Measurements from ENCODE around the gene CCDC146.

DNA sequence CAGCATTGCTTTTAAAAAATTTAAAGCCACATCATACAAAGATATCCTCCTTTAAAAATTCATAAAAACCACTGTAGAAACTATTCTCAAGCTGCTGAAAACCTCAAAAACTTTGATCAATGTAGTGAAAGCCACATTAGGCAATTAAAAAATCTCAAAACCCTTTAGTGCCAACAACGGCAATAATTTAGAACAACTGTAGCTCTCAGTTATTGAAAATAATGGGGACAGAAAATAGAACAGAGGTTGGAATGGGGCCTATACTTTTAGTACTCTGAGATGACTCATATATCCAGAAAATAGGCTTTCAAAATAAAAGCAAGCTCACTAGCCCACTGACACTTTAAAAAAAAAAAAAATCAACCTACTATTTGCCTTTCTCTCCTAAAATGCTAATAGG lies 206.3 kb downstream of the CCDC146 start:
- TF ChIP-seq FOXP2 (optimal IDR thresholded peaks at IDR 0.05; ENCODE audit: control extremely low read depth, extremely low read length, insufficient read depth) (no peak), EZH2 (IDR thresholded peaks at IDR 0.05) (no peak)

All from SK-N-MC (cell line).